Measurements from ENCODE around the gene WNT11. TPM values are rescaled to one million over a fixed set of nuclear protein-coding genes. Genes with fewer than 3 reads are reported as not detected.

The WNT11 gene
- total RNA-seq, 5 donors from 2014 or later (not counting 1 experiment from before 2014, with no cell fraction given) = 0.47 to 1.3 (median 0.89) TPM; not detected in 1

DNA sequence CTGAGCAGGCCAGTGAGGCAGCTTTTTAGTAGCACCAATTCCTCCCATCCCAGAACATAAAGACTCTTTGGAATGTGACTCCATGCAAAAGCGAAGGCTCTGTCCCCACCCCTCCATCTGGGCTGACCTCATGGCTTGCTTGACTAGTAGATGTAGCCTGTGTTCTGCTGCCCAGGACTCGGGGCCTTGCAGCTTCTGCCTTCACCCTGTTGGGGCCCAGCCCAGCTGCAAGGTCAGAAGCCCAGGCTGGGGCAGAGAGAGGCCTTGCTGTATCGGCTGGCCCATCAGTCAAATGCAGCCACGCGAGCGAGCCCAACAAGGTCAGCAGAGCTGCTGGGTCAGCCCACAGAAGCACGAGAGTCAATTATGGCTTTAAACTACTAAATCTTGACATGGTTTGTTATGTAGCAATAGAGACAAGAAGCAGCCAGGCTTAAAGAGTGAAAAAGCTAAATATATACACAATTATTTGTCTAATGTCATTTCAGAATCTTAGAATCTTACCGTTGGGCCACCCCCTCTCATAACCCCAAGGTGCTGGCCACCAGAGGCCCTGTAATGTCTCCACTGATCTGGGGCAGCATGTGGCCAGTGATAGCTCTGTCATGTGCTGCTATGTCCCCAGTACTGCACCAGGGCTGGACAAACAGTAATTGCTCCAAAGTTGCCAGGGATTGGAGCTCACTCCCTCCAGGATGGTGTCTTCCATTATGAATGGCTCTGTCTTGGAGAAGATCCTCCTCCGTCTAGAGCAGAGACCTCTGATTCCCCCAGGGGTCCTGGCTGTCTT, 10.4 kb upstream of the WNT11 start:
- H3K4me1 Mint-ChIP-seq = peaks cover 0 to 1% (median 0%) of the 10 kb centered on the region in 3 donors
- H3K27me3 ChIP-seq (replicated peaks in 1 of 2; ENCODE audit: control insufficient read depth in 2 of 2, extremely low read depth in 1 of 2, insufficient read depth in 2 of 2, low read length in 1 of 2) = peaks cover 2 to 33% of the 10 kb centered on the region in 2 experiments
- H3K9me3 Mint-ChIP-seq = no peaks in the 10 kb centered on the region
- H3K4me3 ChIP-seq (ENCODE audit: control insufficient read depth in 1 of 2, extremely low read depth in 1 of 2, low read length in 1 of 2) = no peak overlapping the region
- H3K4me1 ChIP-seq (ENCODE audit: control insufficient read depth in 1 of 2, extremely low read depth in 1 of 2, insufficient read depth in 2 of 2, low read length in 2 of 2) = no peaks in the 10 kb centered on the region
- H3K36me3 Mint-ChIP-seq = no peaks in the 10 kb centered on the region
- ChIA-PET CTCF (interaction anchor here in 1 of 2 donors (1.3 kb wide), 1 partner anchor 9 kb away, joined by 6 read pairs; no protein-coding TSS in a partner anchor), POLR2A (no interaction called here)
- H3K36me3 ChIP-seq (ENCODE audit: control insufficient read depth in 2 of 2, extremely low read depth in 1 of 2, insufficient read depth in 1 of 2, low read length in 1 of 2) = no peaks in the 10 kb centered on the region
- peaks cover 3 to 7% of the 10 kb centered on the region in 2 donors for H3K27me3 Mint-ChIP-seq
- no peaks in the 10 kb centered on the region for H3K9me3 ChIP-seq
- H3K4me3 Mint-ChIP-seq = no peak overlapping the region
- ATAC-seq (replicated peaks in 1 of 4) (no peak), DNase-seq (no peak)
- H3K27ac ChIP-seq (ENCODE audit: low read length) = no peak overlapping the region
- 88% methylated on average over 4 of the region's 9 CpGs for WGBS (ENCODE audit: insufficient coverage)
- no peak overlapping the region for H3K27ac Mint-ChIP-seq

DNA sequence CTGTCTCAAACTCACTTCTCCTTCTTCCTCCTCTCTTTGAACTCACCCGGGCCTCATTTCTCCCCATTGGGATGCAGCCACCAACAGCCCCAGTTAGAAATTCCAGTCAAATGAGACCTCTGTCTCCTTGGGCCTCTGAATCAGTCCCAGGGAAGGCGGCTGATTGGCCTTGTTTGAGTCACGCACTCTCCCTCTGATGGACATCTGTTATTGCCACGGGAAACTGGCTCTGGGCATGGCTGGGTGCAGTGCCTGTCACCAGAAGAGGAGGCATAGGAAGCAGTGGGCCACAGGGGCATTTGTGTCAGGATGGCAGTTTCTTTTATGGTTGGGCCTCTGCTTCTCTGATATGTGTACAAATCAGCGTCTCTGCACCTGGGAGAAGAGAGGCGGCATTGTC, 9.6 kb upstream of the WNT11 start:
- no peaks in the 10 kb centered on the region for H3K36me3 Mint-ChIP-seq
- no peak for ATAC-seq (replicated peaks in 1 of 4)
- 70% methylated on average over 5 of the region's 6 CpGs for WGBS (ENCODE audit: insufficient coverage)

DNA sequence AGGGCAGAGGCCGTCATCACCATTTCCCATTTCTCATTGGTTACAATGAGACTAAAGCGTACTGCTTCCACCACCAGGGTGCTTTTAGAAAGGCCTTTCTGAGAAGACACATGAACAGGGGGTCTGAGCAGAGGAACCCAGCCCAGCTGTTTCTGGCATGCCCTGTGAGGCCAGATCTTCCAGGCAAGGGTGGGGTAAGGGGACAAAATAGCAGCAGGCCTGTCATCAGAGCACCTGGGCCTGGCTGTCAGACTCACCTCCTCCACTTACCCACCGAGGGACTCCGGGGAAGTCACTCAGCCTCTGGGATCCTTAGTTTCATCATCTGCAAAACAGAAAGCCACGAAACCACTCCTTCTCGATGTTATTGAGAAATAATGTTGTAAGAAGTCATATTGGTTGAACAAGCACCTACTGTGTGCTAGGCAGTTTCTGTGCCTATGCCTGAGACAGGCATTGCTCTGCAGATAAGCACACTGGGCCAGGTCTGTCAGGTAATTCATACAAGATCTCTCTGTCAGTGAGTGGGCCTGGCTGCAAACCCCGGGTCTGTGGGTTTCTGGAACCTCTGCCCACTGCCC, 8.8 kb upstream of the WNT11 start:
- no peak overlapping the region for H3K4me3 Mint-ChIP-seq
- H3K36me3 Mint-ChIP-seq = no peaks in the 10 kb centered on the region
- no peak overlapping the region for H3K27ac Mint-ChIP-seq
- no CpG with 5 or more reads among the region's 7 CpGs for whole genome bisulfite sequencing (ENCODE audit: insufficient coverage)
- no peaks in the 10 kb centered on the region for H3K9me3 Mint-ChIP-seq
- CTCF ChIA-PET = no interaction called here
- peaks cover 0 to 6% of the 10 kb centered on the region in 2 experiments for H3K4me1 ChIP-seq (ENCODE audit: control insufficient read depth in 1 of 2, extremely low read depth in 1 of 2, insufficient read depth in 2 of 2, low read length in 2 of 2)
- POLR2A ChIA-PET = no interaction called here
- no peaks in the 10 kb centered on the region for H3K36me3 ChIP-seq (ENCODE audit: control insufficient read depth in 2 of 2, extremely low read depth in 1 of 2, insufficient read depth in 1 of 2, low read length in 1 of 2)
- DNase-seq (no peak), ATAC-seq (replicated peaks in 1 of 4) (no peak)
- no peaks in the 10 kb centered on the region for H3K9me3 ChIP-seq
- peaks cover 0 to 7% (median 1%) of the 10 kb centered on the region in 3 donors for H3K4me1 Mint-ChIP-seq
- H3K4me3 ChIP-seq (ENCODE audit: control insufficient read depth in 1 of 2, extremely low read depth in 1 of 2, low read length in 1 of 2) = no peak overlapping the region
- H3K27me3 ChIP-seq (replicated peaks in 1 of 2; ENCODE audit: control insufficient read depth in 2 of 2, extremely low read depth in 1 of 2, insufficient read depth in 2 of 2, low read length in 1 of 2) = peaks cover 3 to 46% of the 10 kb centered on the region in 2 experiments
- peaks cover 2 to 13% of the 10 kb centered on the region in 2 donors for H3K27me3 Mint-ChIP-seq
- no peak overlapping the region for H3K27ac ChIP-seq (ENCODE audit: low read length)

More for the DNA sequence above, 9.6 kb upstream of the WNT11 start:
- no peak overlapping the region for H3K27ac Mint-ChIP-seq
- no peaks in the 10 kb centered on the region for H3K9me3 Mint-ChIP-seq
- H3K9me3 ChIP-seq = no peaks in the 10 kb centered on the region
- H3K4me1 Mint-ChIP-seq = peaks cover 0 to 5% (median 0%) of the 10 kb centered on the region in 3 donors
- peaks cover 3 to 11% of the 10 kb centered on the region in 2 donors for H3K27me3 Mint-ChIP-seq
- peaks cover 0 to 2% of the 10 kb centered on the region in 2 experiments for H3K4me1 ChIP-seq (ENCODE audit: control insufficient read depth in 1 of 2, extremely low read depth in 1 of 2, insufficient read depth in 2 of 2, low read length in 2 of 2)
- H3K36me3 ChIP-seq (ENCODE audit: control insufficient read depth in 2 of 2, extremely low read depth in 1 of 2, insufficient read depth in 1 of 2, low read length in 1 of 2) = no peaks in the 10 kb centered on the region
- no peak overlapping the region for H3K4me3 Mint-ChIP-seq
- H3K27ac ChIP-seq (ENCODE audit: low read length) = no peak overlapping the region
- ChIA-PET CTCF (no interaction called here), POLR2A (no interaction called here)
- DNase-seq = no peak
- no peak overlapping the region for H3K4me3 ChIP-seq (ENCODE audit: control insufficient read depth in 1 of 2, extremely low read depth in 1 of 2, low read length in 1 of 2)
- H3K27me3 ChIP-seq (replicated peaks in 1 of 2; ENCODE audit: control insufficient read depth in 2 of 2, extremely low read depth in 1 of 2, insufficient read depth in 2 of 2, low read length in 1 of 2) = peaks cover 3 to 41% of the 10 kb centered on the region in 2 experiments

DNA sequence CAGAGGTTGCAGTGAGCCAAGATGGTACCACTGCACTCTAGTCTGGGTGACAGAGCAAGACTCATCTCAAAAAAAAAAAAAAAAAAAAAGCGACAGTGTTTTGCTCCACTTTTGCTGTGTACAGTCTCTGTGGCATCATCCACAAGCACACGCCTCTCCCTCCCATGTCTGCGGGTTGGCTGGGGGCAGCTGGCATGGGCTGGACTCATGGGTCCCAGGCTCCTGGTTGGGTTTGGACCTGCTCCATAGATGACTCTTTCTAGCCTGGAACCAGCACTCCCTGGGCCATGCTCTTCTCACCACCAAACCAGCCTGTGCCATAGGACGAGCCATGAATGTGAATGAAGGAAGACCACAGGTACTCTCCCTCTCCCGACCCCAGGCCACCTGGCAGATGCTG, 7.9 kb upstream of the WNT11 start:
- peaks cover 3 to 47% of the 10 kb centered on the region in 2 experiments for H3K27me3 ChIP-seq (replicated peaks in 1 of 2; ENCODE audit: control insufficient read depth in 2 of 2, extremely low read depth in 1 of 2, insufficient read depth in 2 of 2, low read length in 1 of 2)
- ChIA-PET POLR2A (no interaction called here), CTCF (no interaction called here)
- peaks cover 0 to 15% of the 10 kb centered on the region in 2 experiments for H3K4me1 ChIP-seq (ENCODE audit: control insufficient read depth in 1 of 2, extremely low read depth in 1 of 2, insufficient read depth in 2 of 2, low read length in 2 of 2)
- WGBS (ENCODE audit: insufficient coverage) = no CpG with 5 or more reads among the region's 5 CpGs
- H3K27ac ChIP-seq (ENCODE audit: low read length) = no peak overlapping the region
- Mint-ChIP-seq H3K36me3 (no peaks in the 10 kb centered on the region), H3K27ac (no peak overlapping the region), H3K9me3 (no peaks in the 10 kb centered on the region), H3K27me3 (peaks cover 0 to 13% of the 10 kb centered on the region in 2 donors), H3K4me1 (peaks cover 0 to 7% (median 1%) of the 10 kb centered on the region in 3 donors), H3K4me3 (no peak overlapping the region)
- H3K9me3 ChIP-seq = no peaks in the 10 kb centered on the region
- DNase-seq (no peak), ATAC-seq (replicated peaks in 1 of 4) (no peak)
- H3K4me3 ChIP-seq (ENCODE audit: control insufficient read depth in 1 of 2, extremely low read depth in 1 of 2, low read length in 1 of 2) = no peak overlapping the region
- H3K36me3 ChIP-seq (ENCODE audit: control insufficient read depth in 2 of 2, extremely low read depth in 1 of 2, insufficient read depth in 1 of 2, low read length in 1 of 2) = no peaks in the 10 kb centered on the region

DNA sequence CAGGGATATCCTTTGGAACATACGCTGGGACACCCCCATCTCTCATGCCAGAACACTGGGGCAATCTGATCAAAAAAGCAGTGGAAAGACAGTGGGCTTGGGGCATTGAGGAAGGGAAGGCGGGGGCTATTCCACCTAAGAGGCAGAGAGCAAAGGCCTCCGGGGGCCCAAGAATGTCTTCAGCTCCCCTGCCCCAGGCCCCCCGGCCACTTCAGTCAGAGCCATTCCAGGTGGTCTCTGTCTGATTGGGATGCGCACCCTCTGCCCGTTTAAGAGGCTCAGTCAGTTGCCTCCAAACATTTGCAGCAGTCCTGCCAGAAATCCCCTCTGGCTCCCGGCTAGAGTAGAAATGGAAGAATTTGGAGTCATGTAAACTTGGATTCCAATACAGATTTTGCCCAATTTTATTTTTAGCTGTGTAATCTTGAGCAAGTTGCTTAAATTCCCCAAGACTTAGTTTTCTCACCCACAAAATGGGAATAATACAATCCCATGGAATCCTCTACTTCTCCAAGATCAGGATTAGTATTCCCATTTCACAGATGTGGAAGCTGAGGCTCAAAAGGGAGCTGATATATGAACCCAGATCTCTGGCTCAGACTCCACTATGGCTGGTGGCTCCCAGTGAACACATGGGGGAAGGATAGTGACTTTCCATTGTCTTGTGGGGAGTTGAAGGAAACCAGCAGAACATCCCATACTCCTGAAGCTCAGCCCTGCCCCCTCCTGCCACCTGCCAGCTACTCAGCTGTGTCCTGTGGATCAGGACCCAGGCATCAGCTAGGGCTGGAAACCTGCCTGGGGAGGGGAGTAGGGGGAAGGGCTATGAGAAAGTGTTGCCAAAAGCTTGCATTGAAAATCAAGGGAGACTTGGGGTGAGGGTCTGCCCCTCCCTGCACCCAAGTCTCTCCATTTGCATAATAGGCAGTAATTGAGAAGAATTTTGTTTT, 6.1 kb upstream of the WNT11 start:
- no peak overlapping the region for H3K4me3 ChIP-seq (ENCODE audit: control insufficient read depth in 1 of 2, extremely low read depth in 1 of 2, low read length in 1 of 2)
- peaks cover 2 to 11% (median 4%) of the 10 kb centered on the region in 3 donors for H3K4me1 Mint-ChIP-seq
- H3K36me3 Mint-ChIP-seq = no peaks in the 10 kb centered on the region
- H3K9me3 ChIP-seq = no peaks in the 10 kb centered on the region
- peaks cover 3 to 55% of the 10 kb centered on the region in 2 experiments for H3K27me3 ChIP-seq (replicated peaks in 1 of 2; ENCODE audit: control insufficient read depth in 2 of 2, extremely low read depth in 1 of 2, insufficient read depth in 2 of 2, low read length in 1 of 2)
- 89% methylated on average over 3 of the region's 7 CpGs for WGBS (ENCODE audit: insufficient coverage)
- H3K9me3 Mint-ChIP-seq = no peaks in the 10 kb centered on the region
- H3K27ac ChIP-seq (ENCODE audit: low read length) = no peak overlapping the region
- ChIA-PET POLR2A (no interaction called here), CTCF (interaction anchor here in 1 of 2 donors (1.1 kb wide), 1 partner anchor 76 kb away, joined by 3 read pairs; no protein-coding TSS in a partner anchor)
- peaks cover 0 to 15% of the 10 kb centered on the region in 2 donors for H3K27me3 Mint-ChIP-seq
- no peak overlapping the region for H3K4me3 Mint-ChIP-seq
- no peak overlapping the region for H3K27ac Mint-ChIP-seq
- H3K4me1 ChIP-seq (ENCODE audit: control insufficient read depth in 1 of 2, extremely low read depth in 1 of 2, insufficient read depth in 2 of 2, low read length in 2 of 2) = peaks cover 7 to 33% of the 10 kb centered on the region in 2 experiments
- no peak for DNase-seq
- no peaks in the 10 kb centered on the region for H3K36me3 ChIP-seq (ENCODE audit: control insufficient read depth in 2 of 2, extremely low read depth in 1 of 2, insufficient read depth in 1 of 2, low read length in 1 of 2)
- no peak for ATAC-seq (replicated peaks in 1 of 4)

Data from T-cell (primary cell).